IMR-90 (cell line): ENCODE results near the gene ANXA3. TPM values are rescaled to one million over a fixed set of nuclear protein-coding genes. Genes with fewer than 3 reads are reported as not detected.

Source experiments
- ATAC-seq: fragments of 200-7000 bp; cut with Tn5 transposase; 2 replicates; pipeline ENCODE4 v1.9.1; 2020; ENCODE audit warnings: low read depth, mild to moderate bottlenecking, moderate library complexity
- BruUV-seq: library from RNA; stranded (reverse); fragments of 400-500 nt; replicated peaks from 2 replicates; lab custom pipeline; 2021; lab: Mats Ljungman, UMichigan
- CTCF ChIA-PET: fragments of 300-600 bp; formaldehyde crosslinking; extraction: SDS; loops from one replicate; lab custom pipeline; 2021; ENCODE audit warnings: antibody characterized with exemption; lab: Yijun Ruan, JAX
- POLR2A ChIA-PET: fragments of 300-600 bp; sonication (Branson Sonifier 250); formaldehyde crosslinking; loops from one replicate; lab custom pipeline; 2022; ENCODE audit warnings: antibody characterized with exemption; ENCODE audit not compliant: unreplicated experiment; lab: Charles Lee
- DNase-seq: peaks from one replicate; pipeline ENCODE4 v3.0.0; 2013
- H2AFZ ChIP-seq: replicated peaks from 2 replicates; pipeline ENCODE3; 2013; ENCODE audit warnings: low read length, mild to moderate bottlenecking; ENCODE audit not compliant: poor library complexity
- H2AK5ac ChIP-seq: 2 replicates; pipeline ENCODE4 v1.6.1; 2013; ENCODE audit warnings: low read depth, low read length, inconsistent platforms
- H2AK9ac ChIP-seq: replicated peaks from 2 replicates; pipeline ENCODE3; 2013; ENCODE audit warnings: mild to moderate bottlenecking, low read depth, low read length, moderate library complexity; ENCODE audit not compliant: poor library complexity
- H2BK120ac ChIP-seq: 2 replicates; pipeline ENCODE4 v1.6.1; 2013; ENCODE audit warnings: low read depth, low read length, inconsistent platforms
- H2BK15ac ChIP-seq: 3 replicates; pipeline ENCODE4 v1.6.1; 2013; ENCODE audit warnings: low read depth, low read length, inconsistent platforms
- H2BK20ac ChIP-seq: 2 replicates; pipeline ENCODE4 v1.6.1; 2013; ENCODE audit warnings: low read depth, mild to moderate bottlenecking, inconsistent platforms, low read length, moderate library complexity
- H2BK5ac ChIP-seq: 2 replicates; pipeline ENCODE4 v1.6.1; 2013; ENCODE audit warnings: mild to moderate bottlenecking, low read depth, low read length, inconsistent platforms; ENCODE audit not compliant: poor library complexity, severe bottlenecking
- H3K14ac ChIP-seq: replicated peaks from 2 replicates; pipeline ENCODE4 v1.6.1; 2013; ENCODE audit warnings: low read depth, low read length, inconsistent platforms
- H3K18ac ChIP-seq: 2 replicates; pipeline ENCODE4 v1.6.1; 2013; ENCODE audit warnings: low read depth, low read length, control low read depth
- H3K23ac ChIP-seq: 2 replicates; pipeline ENCODE4 v1.6.1; 2013; ENCODE audit warnings: low read depth, low read length, inconsistent platforms
- H3K27ac ChIP-seq: 2 replicates; pipeline ENCODE4 v1.5.1; 2013; ENCODE audit warnings: mild to moderate bottlenecking, control low read depth, low read length; ENCODE audit not compliant: insufficient read depth
- H3K27me3 ChIP-seq: 2 replicates; pipeline ENCODE4 v1.6.1; 2013; ENCODE audit warnings: low read length; ENCODE audit not compliant: control insufficient read depth, insufficient read depth
- H3K36me3 ChIP-seq: 2 replicates; pipeline ENCODE4 v1.6.1; 2013; ENCODE audit warnings: low read length, mixed read lengths; ENCODE audit not compliant: control insufficient read depth, insufficient read depth
- H3K4ac ChIP-seq: 2 replicates; pipeline ENCODE4 v1.6.1; 2013; ENCODE audit warnings: low read depth, low read length, inconsistent platforms
- H3K4me1 ChIP-seq: 2 replicates; pipeline ENCODE4 v1.6.1; 2013; ENCODE audit warnings: low read length, mixed read lengths; ENCODE audit not compliant: control insufficient read depth, insufficient read depth
- H3K4me2 ChIP-seq: 2 replicates; pipeline ENCODE4 v1.6.1; 2013; ENCODE audit warnings: low read depth, mild to moderate bottlenecking, control low read depth, low read length, moderate library complexity
- H3K4me3 ChIP-seq: 2 replicates; pipeline ENCODE4 v1.5.1; 2013; ENCODE audit warnings: low read depth, mild to moderate bottlenecking, control low read depth, low read length, moderate library complexity; ENCODE audit not compliant: insufficient read depth
- H3K56ac ChIP-seq: 2 replicates; pipeline ENCODE4 v1.6.1; 2013; ENCODE audit warnings: low read length, inconsistent platforms; ENCODE audit not compliant: insufficient read depth; ENCODE audit errors: extremely low read depth
- H3K79me1 ChIP-seq, 2 experiments: 2 replicates each; pipeline ENCODE4 v1.6.1; 2013; ENCODE audit warnings: low read length in 2 of 2, inconsistent platforms in 1 of 2, low read depth in 1 of 2
- H3K9ac ChIP-seq: 2 replicates; pipeline ENCODE4 v1.6.1; 2013; ENCODE audit warnings: low read depth, low read length, control low read depth
- H3K9me1 ChIP-seq: 2 replicates; pipeline ENCODE4 v1.6.1; 2013; ENCODE audit warnings: low read length, inconsistent platforms; ENCODE audit not compliant: insufficient read depth
- H3K9me3 ChIP-seq: 2 replicates; pipeline ENCODE4 v1.6.1; 2013; ENCODE audit warnings: low read length; ENCODE audit not compliant: control insufficient read depth, insufficient read depth
- H4K20me1 ChIP-seq: 2 replicates; pipeline ENCODE4 v1.6.1; 2013; ENCODE audit warnings: low read length, inconsistent platforms; ENCODE audit not compliant: insufficient read depth
- H4K5ac ChIP-seq: 2 replicates; pipeline ENCODE4 v1.6.1; 2013; ENCODE audit warnings: mild to moderate bottlenecking, low read depth, low read length, control low read depth
- H4K8ac ChIP-seq, 2 experiments: 2 replicates each; pipeline ENCODE4 v1.6.1; 2013; ENCODE audit warnings: low read depth in 2 of 2, low read length in 2 of 2, control low read depth in 1 of 2, inconsistent platforms in 1 of 2
- H4K91ac ChIP-seq: 2 replicates; pipeline ENCODE4 v1.6.1; 2013; ENCODE audit warnings: low read depth, low read length, inconsistent platforms; ENCODE audit not compliant: insufficient read depth
- CTCF ChIP-seq: conservative IDR thresholded peaks from 2 replicates; pipeline ENCODE4 v1.5.1; 2012; ENCODE audit warnings: mild to moderate bottlenecking, low read depth, low read length, improper control_type of control experiment
- SMC3 ChIP-seq: fragments of 150-350 bp; IDR thresholded peaks from 2 replicates; pipeline ENCODE4 v1.6.1; 2016; ENCODE audit warnings: low read depth, mild to moderate bottlenecking, antibody characterized with exemption, low read length, moderate library complexity
- USF2 ChIP-seq: fragments of 150-350 bp; IDR thresholded peaks from 2 replicates; pipeline ENCODE4 v1.6.1; 2017; ENCODE audit warnings: mild to moderate bottlenecking, antibody characterized with exemption, low read length, low read depth
- WGBS, 2 experiments: methylation state at CpG; one replicate each; pipeline versions ENCODE4 v1.1.5 to v1.1.7; 2013; ENCODE audit warnings: missing lambda C conversion rate in 2 of 2; ENCODE audit not compliant: insufficient read length in 1 of 2; ENCODE audit errors: extremely low coverage in 2 of 2; 5-methylcytosine and 5-hydroxymethylcytosine counted together
- dilution Hi-C: fragments of 300-500 bp; cut with HindIII; formaldehyde crosslinking; loops from one replicate; pipeline ENCODE4 v1.14.3; 2018; ENCODE audit warnings: low sequenced_read_pairs; ENCODE audit not compliant: unreplicated experiment
- in situ Hi-C: fragments of 300-500 bp; cut with MboI; formaldehyde crosslinking; loops from 3 replicates; pipeline ENCODE4 v1.14.3; 2019; ENCODE audit warnings: low sequenced_read_pairs, inconsistent platforms, mixed read lengths
- intact Hi-C: fragments of 100-400 bp; cut with micrococcal nuclease; formaldehyde crosslinking; loops from 2 replicates; pipeline ENCODE4 v1.10.0; 2022
- polyA plus RNA-seq, 3 experiments: library from polyadenylated mRNA; depleted of rRNA; stranded (reverse); fragments of >200 nt; gene quantifications; 2 replicates each; pipeline ENCODE4 v1.2.3, GENCODE V29; 2012; ENCODE audit warnings: low replicate concordance in 1 of 3
- total RNA-seq: library from RNA; depleted of rRNA; stranded (reverse); fragments of >200 nt; gene quantifications from 2 replicates; pipeline ENCODE4 v1.2.3, GENCODE V29; 2012

ANXA3 gene
- total and polyA plus RNA-seq, 2 of the 4 experiments (the other 2 are of a cell fraction), result 4.2 to 5.0 TPM

- in situ Hi-C loops, result no loop called here
- Histone ChIP-seq H3K4me2 (no peak overlapping the region), H3K18ac (no peak overlapping the region), H2AK5ac (no peak overlapping the region; the same call in 1 of the 2 replicates), H3K79me1 (no peaks in the 10 kb centered on the region), H2BK15ac (no peak overlapping the region), H4K8ac (no peak overlapping the region; a peak in 1 of 4 replicates), H2BK120ac (no peak overlapping the region), H3K9ac (no peak overlapping the region), H3K56ac (no peak overlapping the region), H3K23ac (no peak overlapping the region), H2BK5ac (no peak overlapping the region), H3K14ac (0 out of 2 replicates have a peak overlapping the region, but pooled peaks have one; percentile 9), H4K91ac (no peak overlapping the region), H3K27ac (no peak overlapping the region), H3K9me1 (no peaks in the 10 kb centered on the region; the same call in 1 of the 2 replicates), H2AFZ (no peak overlapping the region), H3K27me3 (no peaks in the 10 kb centered on the region; the same call in 1 of the 2 replicates), H4K5ac (no peak overlapping the region), H2AK9ac (peak overlapping the region; percentile 44), H3K9me3 (no peaks in the 10 kb centered on the region), H3K4me1 (no peaks in the 10 kb centered on the region), H3K36me3 (no peaks in the 10 kb centered on the region), H3K4ac (no peak overlapping the region), H2BK20ac (no peak overlapping the region), H4K20me1 (no peaks in the 10 kb centered on the region), H3K4me3 (no peak overlapping the region)
- ChIA-PET CTCF (interaction anchor here (1.2 kb wide), 2 partner anchors 10 to 12 kb away, joined by 3 to 5 read pairs; no protein-coding TSS in a partner anchor), POLR2A (interaction anchor here (0.6 kb wide), 1 partner anchor 12 kb away, joined by 3 read pairs; no protein-coding TSS in a partner anchor)
- WGBS, 2 experiments, result 60% methylated on average over 1 of the region's 5 CpGs; no CpG with 5 or more reads in 1 of the 2 experiments
- TF ChIP-seq SMC3, result no peak
- no peak for TF ChIP-seq USF2
- TF ChIP-seq CTCF, result no peak
- intact Hi-C loops, result no loop called here
- DNase-seq (no peak), ATAC-seq (peak; percentile 60)
- no TSS peak for BruUV-seq
- dilution Hi-C loops, result no loop called here
Observed at GRCh38 chr4:78634011-78634664, 82.6 kb downstream of the ANXA3 start.
